Measurements from ENCODE around the gene SPAG16.

DNA sequence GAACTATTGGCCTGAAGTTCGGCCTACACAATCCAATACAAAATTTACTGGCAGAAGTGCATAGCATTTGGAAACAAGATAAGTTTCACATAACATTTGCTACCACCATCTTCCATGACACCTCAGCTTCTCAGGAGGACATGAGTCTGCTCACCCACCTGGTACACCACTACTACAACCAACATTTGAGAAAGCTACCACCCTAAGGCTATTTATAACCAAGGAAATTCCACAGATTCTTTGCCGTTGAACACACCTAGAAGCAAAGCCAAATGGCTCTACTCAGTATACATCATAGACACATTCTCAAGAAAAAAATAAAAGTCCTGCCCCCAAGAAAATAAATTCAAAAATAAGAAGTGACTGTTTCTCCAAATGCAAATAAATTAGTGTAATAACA, 145.3 kb downstream of the SPAG16 start:
- TF ChIP-seq YY1 (IDR thresholded peaks at IDR 0.05; ENCODE audit: insufficient read depth, insufficient read length) (no peak), SUZ12 (IDR thresholded peaks at IDR 0.05; ENCODE audit: extremely low read depth, insufficient read depth, insufficient read length) (no peak)

Data from NT2/D1 (cell line).